GM12872 (cell line): ENCODE results near the gene ERCC6L2.

Experiments
- CTCF ChIP-seq: IDR thresholded peaks from 3 replicates; pipeline ENCODE4 v1.5.1; 2011; ENCODE audit warnings: low read depth, mild to moderate bottlenecking, low read length, moderate library complexity; ENCODE audit not compliant: insufficient read depth

Gene ERCC6L2

GRCh38 chr9:95939472-95939871, 64.0 kb downstream of the ERCC6L2 start:
- TF ChIP-seq CTCF: no peak

GRCh38 chr9:95940265-95940664, 64.8 kb downstream of the ERCC6L2 start:
- TF ChIP-seq CTCF: no peak

GRCh38 chr9:95942016-95942415, 66.5 kb downstream of the ERCC6L2 start:
- TF ChIP-seq CTCF: no peak

GRCh38 chr9:95947118-95947517, 71.6 kb downstream of the ERCC6L2 start:
- no peak for TF ChIP-seq CTCF

GRCh38 chr9:95952471-95952870, 77.0 kb downstream of the ERCC6L2 start:
- TF ChIP-seq CTCF: no peak

GRCh38 chr9:95953986-95954385, 78.5 kb downstream of the ERCC6L2 start:
- no peak for TF ChIP-seq CTCF

GRCh38 chr9:95954940-95955339, 79.4 kb downstream of the ERCC6L2 start:
- no peak for TF ChIP-seq CTCF

GRCh38 chr9:95962936-95963335, 87.4 kb downstream of the ERCC6L2 start:
- no peak for TF ChIP-seq CTCF
